Panc1 (cell line): ENCODE measurements around the gene AK8.

Experiments used
- CTCF ChIP-seq: fragments of 450-650 bp; IDR thresholded peaks from 2 replicates; pipeline ENCODE4 v1.5.1; 2017; ENCODE audit warnings: mild to moderate bottlenecking
- POLR2AphosphoS5 ChIP-seq: IDR thresholded peaks from 2 replicates; pipeline ENCODE4 v1.6.1; 2012; ENCODE audit warnings: mild to moderate bottlenecking, low read depth, low read length, moderate library complexity

GRCh38 chr9:132729235-132729890 lies 148.7 kb downstream of the AK8 start:
- TF ChIP-seq POLR2AphosphoS5: no peak
- no peak for TF ChIP-seq CTCF
